ENCODE measurements around the gene SLC9A7.

Gene SLC9A7

DNA sequence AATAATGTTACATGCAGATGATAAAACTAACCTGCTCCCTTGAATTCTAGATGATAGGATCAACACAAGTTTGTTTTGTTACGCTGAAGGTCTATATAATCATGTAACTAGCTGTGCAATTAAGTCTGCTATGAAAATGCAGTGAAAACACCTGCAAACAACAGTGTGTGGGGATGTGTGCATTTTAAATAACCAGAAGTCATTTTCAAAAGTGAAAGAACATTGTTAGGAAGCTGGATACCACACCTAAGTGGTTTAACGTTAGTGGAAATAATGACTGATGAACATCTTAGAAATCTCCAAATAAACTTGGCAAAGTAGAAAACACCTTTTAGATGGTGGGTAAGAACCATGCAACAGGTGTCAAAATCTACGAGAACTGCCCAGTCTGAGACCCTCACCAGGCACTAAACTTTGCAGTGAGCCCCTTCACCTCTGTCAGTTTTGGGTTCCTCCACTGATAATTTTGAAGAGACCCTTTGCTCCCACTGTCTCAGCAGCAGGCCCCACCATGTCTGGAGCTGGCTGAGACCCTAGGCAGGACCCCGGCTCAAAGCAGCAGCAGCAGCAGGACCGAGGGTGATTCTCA is 148.8 kb downstream of the SLC9A7 start:
- no peak for DNase-seq (ENCODE audit: low read depth, low spot score)

DNA sequence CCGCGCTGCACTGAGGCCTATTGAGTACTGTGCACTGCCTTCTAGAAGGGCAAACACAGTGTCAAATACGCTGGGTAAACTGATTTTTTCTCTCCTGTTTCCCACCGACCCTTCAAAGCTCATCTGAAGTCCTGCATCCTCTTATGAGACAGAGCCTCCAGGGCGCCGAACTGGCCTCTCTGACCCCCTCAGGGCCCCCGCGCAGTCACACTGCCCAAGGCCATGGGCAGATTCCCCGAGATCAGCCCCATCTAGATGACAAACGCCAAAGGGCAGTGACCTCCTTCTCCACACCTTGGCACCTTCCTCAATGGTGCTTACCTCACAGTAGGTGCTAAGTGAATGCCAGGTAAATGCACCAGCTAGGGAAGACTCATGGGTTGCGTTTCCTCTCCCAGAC is 151.0 kb downstream of the SLC9A7 start:
- DNase-seq (ENCODE audit: low read depth, low spot score): no peak

DNA sequence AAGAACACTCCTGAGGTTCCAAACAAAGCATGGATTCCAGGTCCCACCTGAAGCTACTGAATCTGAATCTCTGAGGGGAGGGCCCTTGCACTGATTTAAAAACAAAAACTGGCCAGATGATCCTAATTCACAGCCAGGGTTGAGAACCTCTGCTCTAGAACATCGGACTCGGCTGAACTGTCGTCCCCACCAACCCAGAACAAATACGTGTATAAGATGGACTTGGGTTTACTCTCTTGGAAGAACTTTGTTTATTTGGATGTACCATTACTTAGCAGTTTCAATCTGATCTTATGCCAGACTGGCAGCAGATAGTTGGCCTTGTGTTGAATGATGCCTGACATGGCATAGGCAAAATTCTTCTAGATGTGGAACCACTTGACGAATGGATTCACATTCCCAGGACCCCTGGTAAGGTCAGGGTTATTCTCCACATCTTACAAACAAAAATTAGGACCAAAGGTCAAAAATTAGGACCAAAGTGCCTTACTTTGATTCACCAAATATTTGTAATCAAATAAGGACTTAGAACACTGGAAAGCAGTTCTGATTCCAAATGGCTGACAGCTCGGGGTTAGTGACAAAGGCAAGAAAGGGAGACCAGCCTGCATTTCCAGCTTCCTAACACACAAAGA is 156.3 kb downstream of the SLC9A7 start:
- DNase-seq (ENCODE audit: low read depth, low spot score): no peak

DNA sequence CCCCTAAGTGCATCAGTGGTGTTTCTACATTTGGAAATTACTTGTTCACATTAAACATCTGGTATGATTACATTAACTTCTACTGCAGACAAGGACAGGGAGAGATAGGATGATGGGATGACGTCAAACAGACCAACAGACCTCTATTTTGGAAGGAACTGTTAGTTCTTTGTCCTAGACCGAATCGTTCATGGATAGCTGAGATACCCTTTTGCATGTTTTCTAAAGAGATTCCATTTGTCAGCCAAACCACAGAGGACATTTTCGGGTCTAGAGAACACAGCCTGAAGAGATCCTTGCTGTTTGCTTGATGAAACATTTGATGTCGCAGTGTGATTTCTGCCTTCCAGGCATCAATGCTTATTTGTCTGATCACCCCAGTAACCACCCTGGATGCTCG is 157.6 kb downstream of the SLC9A7 start:
- no peak for DNase-seq (ENCODE audit: low read depth, low spot score)

DNA sequence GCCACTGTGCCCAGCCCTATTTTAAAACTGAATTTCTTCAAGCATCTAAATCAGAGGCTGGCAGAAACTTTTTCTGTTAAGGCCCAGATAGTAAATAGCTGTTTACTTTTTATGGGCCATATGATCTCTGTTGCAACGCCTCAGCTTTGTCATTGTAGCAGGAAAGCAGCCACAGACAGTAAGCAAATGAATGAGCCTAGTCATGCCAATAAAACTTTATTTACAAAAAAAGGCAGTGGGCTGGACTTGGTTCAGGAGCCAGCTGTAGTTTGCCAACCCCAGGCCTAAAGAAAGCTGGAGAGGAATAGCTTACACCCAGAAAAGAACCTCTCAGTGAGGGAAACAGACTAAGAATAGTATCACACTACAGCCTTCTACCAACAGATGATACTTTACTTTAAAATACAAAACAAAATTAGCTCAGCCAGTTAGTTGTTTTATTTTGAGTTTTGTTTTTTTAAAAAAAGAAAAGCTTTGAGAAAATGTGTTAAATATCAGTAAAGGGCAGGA is 159.8 kb downstream of the SLC9A7 start:
- no peak for DNase-seq (ENCODE audit: low read depth, low spot score)

DNA sequence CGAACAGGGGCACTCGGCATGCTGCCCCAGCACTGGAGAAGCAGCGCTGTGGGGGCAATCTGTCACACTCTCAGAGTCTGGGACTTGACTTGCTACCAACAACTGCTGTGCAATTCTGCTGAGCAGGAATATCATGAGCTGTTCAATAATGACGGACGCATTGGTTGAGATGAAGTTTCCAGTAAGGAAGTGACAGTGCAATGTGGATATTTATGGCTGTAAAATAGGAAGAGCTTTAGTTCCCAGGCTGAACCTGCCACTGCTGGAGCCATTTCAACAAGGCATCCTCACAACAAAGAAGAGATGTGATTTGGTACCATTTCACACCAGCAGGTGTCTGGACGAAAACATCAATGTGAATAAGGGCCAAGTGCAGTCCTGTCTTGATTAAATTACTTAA is 161.1 kb downstream of the SLC9A7 start:
- no peak for DNase-seq (ENCODE audit: low read depth, low spot score)

DNA sequence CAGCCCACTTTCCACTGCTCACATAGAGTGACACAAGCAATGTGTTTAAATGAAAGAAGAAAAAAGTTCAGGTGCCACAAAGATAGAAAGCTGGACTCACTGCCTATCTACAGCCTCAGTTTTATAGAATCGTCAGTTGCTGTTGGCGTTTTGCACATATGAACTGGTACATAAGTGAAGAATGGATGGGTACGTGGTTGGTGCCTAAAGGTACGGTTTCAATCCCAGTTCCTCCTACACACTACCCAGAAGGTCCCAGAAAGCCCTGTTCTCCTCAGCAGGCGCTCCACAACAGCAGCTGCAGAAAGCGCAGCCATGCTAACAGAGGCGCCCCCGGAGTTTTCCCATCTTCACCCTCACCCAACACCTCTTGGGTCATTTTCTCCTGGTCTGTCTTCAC is 161.7 kb downstream of the SLC9A7 start:
- DNase-seq (ENCODE audit: low read depth, low spot score): no peak

DNA sequence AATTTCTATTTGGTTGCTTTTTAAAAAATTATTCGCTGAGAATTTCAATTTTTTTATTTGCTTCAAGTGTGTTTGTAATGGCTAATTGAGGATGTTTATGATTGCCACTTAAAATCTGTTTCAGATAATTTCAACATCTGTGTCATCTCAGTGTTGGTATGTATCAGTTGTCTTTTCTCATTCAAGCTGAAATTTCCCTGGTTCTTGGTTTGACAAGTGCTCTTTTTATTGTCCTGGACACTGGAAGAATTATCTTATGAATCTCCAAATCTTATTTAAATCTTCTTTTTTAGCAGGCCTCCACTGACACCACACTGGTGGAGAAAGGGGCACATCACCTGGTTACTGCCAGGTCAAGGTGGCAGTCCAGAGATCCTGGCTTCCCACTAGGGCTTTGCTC is 163.8 kb downstream of the SLC9A7 start:
- DNase-seq (ENCODE audit: low read depth, low spot score): no peak

DNA sequence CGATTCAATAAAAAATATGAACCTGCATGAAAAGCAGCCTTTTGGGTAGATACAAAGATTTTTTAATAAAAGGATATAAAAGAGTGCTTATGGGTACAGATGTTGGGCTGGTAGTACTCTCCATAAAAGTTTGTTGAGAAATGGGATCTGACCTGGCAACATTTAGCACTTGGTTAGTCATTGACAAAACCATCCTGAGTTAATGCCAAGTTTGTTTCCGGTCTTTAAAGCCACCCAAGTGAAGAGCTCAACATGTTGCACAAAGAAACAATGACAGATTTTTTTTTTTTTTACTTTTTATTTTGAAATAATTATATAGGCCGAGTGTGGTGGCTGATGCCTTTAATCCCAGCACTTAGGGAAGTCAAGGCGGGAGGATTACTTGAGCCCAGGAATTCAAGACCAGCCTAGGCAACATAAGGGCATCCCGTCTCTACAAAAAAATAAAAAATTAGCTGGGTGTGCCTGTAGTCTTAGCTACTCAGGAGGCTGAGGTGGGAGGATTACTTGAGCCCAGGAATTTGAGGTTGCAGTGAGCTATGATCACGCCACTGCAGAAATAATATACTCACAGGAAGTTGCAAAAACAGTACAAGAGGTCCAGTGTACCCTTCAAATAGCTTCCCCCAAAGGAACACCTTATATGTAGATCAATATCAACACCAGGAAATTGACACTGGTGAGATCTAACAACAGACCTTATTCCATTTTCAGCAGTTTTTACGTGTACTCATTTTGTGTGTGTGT is 168.8 kb downstream of the SLC9A7 start:
- DNase-seq (ENCODE audit: low read depth, low spot score): no peak

DNA sequence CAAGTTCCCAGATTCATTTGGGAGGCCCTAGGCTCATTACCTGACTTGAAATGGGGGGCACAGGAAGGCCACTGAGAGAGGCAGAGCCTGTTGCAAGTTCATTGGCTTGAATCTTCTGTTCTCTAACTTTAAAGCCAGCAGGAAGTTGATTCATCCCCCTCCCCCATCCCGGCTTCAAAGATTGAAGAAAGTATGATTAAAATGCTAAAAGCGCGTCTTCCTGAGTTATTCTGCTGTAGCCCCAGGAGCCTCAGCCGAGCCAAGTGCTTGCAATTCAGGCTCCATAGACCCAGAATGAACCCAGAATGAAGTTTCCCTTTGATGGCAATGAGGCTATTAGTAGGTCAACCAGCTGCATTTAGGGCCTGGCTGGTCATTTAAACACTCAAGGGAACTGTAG is 170.7 kb downstream of the SLC9A7 start:
- no peak for DNase-seq (ENCODE audit: low read depth, low spot score)

DNA sequence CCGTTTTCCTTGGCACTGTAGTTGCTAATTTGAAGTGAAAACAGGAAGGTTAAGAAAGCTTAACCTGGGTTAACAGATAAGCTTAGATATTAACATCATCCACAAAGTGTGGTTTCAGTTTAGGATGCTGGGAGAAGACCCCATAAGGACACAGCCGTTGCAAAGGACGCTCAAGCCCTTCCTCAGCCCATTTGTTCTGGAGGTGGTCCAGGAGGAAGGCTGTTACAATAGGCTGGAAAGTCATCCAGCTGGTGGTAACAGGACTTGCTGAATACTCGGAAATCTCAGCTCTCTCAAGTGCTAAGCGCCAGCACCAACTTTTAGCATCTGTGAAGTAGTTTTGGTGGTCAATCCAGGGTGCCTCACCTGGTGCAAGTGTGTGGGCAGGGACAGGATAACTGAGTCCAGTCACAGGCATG is 171.2 kb downstream of the SLC9A7 start:
- no peak for DNase-seq (ENCODE audit: low read depth, low spot score)

DNA sequence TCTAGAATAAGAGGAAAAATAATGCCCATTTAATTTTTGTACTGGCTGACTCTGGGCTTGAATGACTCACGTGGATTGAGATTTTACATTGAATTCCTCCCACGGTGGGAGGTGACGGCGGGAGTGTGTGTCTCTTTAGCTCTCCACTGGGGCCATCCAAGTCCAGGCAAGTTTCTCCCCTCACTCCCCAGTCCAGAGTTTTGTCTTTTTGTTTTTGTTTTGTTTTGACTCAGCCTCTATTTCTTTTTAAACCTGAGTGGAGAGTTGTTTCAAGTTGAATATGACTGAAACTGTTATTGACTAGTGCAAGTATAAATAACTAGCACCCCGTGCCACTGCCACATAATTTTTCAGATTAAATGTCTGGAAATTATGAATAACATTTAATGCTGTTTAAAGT is 171.8 kb downstream of the SLC9A7 start:
- no peak for DNase-seq (ENCODE audit: low read depth, low spot score)

DNA sequence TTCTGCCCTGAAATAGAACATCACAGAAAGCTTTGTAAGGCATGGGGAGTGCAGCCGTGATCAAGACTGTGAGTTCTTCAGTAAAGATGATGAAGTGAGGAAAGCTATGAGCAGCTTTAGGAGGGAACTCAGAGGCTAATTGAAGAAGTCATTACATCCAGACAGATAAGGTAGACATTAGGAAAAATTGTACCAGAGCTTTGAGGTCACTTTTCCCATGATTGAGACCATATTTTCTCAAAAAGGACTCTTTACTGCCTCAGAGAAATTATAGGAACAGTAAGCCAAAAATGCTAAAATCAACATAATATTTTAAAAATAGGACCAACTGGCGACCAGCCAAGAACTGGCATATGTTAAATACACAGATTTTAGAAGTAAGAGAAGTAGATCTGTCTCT is 174.2 kb downstream of the SLC9A7 start:
- DNase-seq (ENCODE audit: low read depth, low spot score): no peak

DNA sequence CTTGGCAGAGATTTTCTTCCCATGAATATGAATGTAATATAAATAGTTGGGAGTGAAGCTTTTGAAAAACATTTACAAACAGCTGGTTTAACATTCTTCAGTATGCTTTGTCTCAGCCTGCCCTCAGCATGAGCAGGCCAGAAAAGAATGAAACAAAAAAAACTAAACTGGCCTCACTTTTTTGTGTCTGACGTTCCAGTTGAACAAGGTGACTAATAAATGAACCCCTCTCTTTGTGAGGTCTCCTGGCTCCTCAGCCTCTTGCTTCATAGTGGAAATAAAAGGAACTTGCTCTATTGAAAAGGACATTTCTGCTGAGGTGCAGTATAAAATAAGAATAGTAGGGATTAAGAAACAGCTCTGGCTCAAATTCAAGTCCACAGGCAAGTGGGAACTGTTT is 176.0 kb downstream of the SLC9A7 start:
- DNase-seq (ENCODE audit: low read depth, low spot score): no peak

DNA sequence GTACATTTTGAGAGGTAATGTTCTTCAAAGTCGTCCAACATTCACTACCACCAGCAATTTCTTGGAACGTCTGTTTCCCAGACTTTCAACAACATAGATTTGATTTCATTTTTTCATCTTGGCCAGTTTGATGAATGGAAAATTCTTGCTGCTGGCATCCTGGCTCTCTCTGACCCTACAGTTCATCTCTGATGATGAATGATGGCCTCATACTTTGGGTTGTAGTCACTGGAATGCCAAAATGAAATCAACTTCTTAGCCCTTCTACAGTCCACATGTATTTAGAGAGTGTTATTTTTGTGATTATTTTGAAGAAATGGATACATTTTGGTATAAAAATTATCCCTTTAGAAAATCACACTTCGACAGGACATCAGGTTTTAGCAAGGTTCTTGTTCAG is 176.6 kb downstream of the SLC9A7 start:
- no peak for DNase-seq (ENCODE audit: low read depth, low spot score)

DNA sequence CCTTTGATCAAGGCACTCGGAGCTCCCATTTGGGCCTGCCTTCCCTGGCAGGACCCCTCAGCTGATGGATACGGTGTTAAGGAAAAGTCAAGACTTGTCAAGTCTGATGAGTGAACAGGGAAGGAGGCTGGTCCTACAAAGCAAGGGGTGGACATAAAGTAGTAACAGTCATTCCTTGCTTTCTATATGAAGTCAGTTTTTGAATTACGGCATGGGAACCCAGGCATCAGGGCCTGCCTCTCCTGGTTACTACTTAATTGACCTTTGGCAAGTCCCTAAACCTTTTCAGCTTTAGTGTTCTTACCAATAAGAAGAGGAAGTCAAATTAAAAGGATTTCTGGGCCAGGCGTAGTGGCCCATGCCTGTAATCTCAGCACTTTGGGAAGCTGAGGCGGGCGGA is 178.3 kb downstream of the SLC9A7 start:
- no peak for DNase-seq (ENCODE audit: low read depth, low spot score)

DNA sequence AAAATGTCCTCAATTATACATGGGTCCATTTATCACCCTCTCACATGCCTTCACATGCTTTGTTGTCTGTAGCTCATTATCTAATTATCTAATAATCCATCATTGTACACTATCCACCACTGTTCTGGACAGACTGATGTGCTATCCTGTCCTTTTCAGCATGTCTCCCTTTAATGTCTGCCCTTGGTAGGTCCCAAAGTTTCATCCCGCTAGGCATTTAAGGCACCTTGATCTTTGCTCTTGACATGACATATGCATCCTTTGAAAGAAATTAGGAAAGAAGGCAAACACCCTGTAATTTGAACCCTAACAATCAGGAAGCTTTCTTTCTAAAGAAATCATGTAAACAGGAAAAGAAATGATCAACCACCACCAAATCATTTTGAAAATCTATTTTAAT is 179.7 kb downstream of the SLC9A7 start:
- DNase-seq (ENCODE audit: low read depth, low spot score): no peak

DNA sequence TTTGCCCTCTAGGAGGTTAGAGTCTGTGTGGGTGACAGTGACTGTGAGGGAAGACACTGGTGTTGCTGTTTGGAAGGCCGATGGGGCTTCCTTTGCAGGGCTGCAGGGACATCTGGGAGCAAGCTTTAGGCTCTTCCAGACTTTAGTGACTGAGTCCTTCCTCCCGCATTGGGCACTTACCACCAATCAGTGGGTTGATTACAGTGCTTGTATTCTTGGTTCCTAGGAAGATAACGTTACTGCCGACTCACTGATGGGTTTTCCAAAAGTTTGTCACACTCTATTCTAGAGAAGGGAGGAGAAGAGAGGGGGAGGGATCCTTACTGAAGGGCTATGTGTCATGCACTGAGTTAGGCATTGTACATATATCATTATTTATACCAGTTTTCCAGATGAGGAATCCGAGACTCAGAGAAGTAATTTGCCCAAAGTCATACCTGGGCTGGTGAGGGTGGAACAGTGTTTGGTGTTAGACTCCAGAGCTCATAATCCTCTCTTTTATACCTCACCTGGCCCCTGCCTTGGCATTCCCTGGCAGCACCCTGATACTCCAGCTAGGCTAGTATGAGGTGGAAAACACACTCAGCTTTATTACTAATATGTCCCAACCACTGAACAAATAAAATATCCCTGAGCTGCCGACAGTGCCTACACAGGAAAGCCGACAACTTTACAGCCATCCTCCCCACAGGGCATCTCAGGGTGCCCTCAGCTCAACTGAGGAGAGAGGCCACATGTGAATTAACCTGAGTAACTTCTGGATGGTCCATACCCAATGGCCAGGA is 181.5 kb downstream of the SLC9A7 start:
- no peak for DNase-seq (ENCODE audit: low read depth, low spot score)

DNA sequence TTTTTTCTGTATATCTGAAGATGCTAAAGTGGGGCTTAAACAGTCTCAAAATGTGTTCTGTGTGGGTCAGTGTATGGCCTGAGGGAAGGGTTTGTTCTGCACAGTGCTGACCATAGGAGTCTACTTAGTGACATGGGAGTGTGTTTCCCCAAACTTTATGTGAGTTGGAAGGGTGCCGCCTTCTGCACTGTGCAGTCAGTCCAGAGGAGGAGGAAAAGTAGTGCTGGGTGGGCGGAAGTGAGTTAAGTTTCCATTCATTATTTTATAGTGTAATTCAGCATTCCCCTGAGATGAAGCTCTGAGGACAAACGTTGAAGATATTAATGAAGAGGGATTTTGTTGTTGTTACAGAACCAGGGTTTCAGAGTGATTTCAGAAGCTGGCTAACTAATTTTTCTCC is 182.5 kb downstream of the SLC9A7 start:
- DNase-seq (ENCODE audit: low read depth, low spot score): no peak

DNA sequence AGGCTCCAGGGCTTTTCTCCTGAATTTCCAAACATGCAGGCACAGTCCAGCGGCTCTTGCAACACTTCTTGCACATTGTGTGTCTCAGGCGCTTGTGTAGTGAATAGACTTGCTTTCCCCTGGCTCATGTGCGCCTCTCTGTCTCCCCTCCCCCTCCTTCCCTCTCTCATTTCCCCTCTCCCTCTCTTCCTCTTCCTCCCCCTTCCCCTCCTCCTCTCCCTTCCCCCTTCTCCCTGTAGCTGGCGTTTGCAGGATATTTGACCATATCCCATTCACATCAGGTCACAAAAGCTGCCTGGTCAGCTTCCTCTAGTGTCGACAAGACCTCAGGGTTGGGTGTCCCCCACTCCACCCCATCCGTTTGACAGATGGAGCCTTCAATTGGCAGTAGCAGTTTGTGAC is 182.9 kb downstream of the SLC9A7 start:
- DNase-seq (ENCODE audit: low read depth, low spot score): no peak

DNA sequence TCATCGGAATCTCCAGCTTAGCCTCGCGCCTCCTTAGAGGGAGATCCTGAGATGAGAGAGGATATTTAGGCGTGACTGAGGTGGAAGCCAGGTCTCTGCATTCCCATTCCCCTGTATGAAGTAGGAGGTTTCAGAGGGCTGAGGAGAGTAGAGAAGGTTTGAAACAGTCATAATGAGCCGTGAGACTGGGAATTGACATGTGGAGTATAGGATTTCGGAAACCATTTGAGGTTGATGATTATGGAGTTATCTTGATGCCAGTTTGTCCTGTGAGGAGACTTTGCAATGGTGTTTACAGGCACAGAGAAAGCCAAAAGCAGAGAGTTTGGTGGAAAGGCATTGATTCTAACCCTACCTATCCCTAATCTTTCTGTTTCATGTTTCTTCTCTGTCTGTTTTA is 183.3 kb downstream of the SLC9A7 start:
- no peak for DNase-seq (ENCODE audit: low read depth, low spot score)

DNA sequence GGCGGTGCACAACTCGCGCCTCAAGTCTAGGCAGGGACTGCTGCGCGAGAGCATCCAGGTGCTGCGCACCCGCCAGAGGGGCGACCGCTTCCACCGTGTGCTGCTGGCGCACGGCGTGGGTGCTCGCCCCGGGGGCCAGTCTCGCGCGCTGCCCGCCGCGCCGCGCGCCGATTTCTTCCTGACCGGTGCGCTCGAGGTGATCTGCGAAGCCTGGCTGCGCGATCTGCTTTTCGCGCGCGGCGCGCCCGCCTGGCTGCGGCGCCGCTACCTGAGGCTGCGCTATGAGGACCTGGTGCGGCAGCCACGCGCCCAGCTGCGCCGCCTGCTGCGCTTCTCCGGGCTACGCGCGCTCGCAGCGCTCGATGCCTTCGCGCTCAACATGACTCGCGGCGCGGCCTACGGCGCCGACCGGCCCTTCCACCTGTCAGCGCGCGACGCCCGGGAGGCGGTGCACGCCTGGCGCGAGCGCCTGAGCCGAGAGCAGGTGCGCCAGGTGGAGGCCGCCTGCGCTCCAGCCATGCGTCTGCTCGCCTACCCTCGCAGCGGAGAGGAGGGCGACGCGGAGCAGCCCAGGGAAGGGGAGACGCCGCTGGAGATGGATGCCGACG is 184.0 kb downstream of the SLC9A7 start:
- DNase-seq (ENCODE audit: low read depth, low spot score): no peak
